DOHH2 (cell line): Measurements from ENCODE around the gene MYO6.

Source experiments
- H3F3A ChIP-seq: fragments of 200-600 bp; sonication (generic), shearing (Covaris generic); 2 replicates; pipeline ENCODE4 v1.6.0; 2016; ENCODE audit warnings: antibody characterized with exemption, mild to moderate bottlenecking; ENCODE audit not compliant: control insufficient read depth, insufficient read depth
- H3K27ac ChIP-seq: fragments of 200-600 bp; sonication (generic); 2 replicates; pipeline ENCODE4 v1.5.1; 2014; ENCODE audit warnings: low read depth, mild to moderate bottlenecking, low read length, moderate library complexity
- H3K27me3 ChIP-seq: fragments of 200-600 bp; sonication (generic); 2 replicates; pipeline ENCODE4 v1.6.1; 2014; ENCODE audit warnings: mild to moderate bottlenecking, low read length, mixed read lengths; ENCODE audit not compliant: control insufficient read depth
- H3K36me3 ChIP-seq: fragments of 200-600 bp; sonication (generic); 2 replicates; pipeline ENCODE4 v1.6.1; 2014; ENCODE audit warnings: mild to moderate bottlenecking, low read length, moderate library complexity, mixed read lengths; ENCODE audit not compliant: control insufficient read depth
- H3K4me1 ChIP-seq: fragments of 200-600 bp; sonication (generic); 2 replicates; pipeline ENCODE4 v1.6.1; 2014; ENCODE audit warnings: mild to moderate bottlenecking, low read length, mixed read lengths; ENCODE audit not compliant: control insufficient read depth
- H3K4me2 ChIP-seq: fragments of 200-600 bp; sonication (generic); 2 replicates; pipeline ENCODE4 v1.6.0; 2014; ENCODE audit warnings: mild to moderate bottlenecking, low read length, moderate library complexity
- H3K4me3 ChIP-seq: fragments of 200-600 bp; sonication (generic); 2 replicates; pipeline ENCODE4 v1.5.1; 2014; ENCODE audit warnings: mild to moderate bottlenecking, low read length, mixed read lengths
- H3K79me2 ChIP-seq: fragments of 200-600 bp; sonication (generic); 2 replicates; pipeline ENCODE4 v1.6.1; 2014; ENCODE audit warnings: mild to moderate bottlenecking, low read length, mixed read lengths; ENCODE audit not compliant: control insufficient read depth
- H3K9me2 ChIP-seq: fragments of 200-600 bp; sonication (generic); replicated peaks from 2 replicates; pipeline ENCODE4 v1.6.1; 2014; ENCODE audit warnings: mild to moderate bottlenecking, low read length, mixed read lengths; ENCODE audit not compliant: control insufficient read depth
- H3K9me3 ChIP-seq: fragments of 200-600 bp; sonication (generic); 2 replicates; pipeline ENCODE4 v1.6.1; 2014; ENCODE audit warnings: antibody characterized with exemption, low read length, mixed read lengths; ENCODE audit not compliant: control insufficient read depth, insufficient read depth
- H4K20me1 ChIP-seq: fragments of 200-600 bp; sonication (generic); 2 replicates; pipeline ENCODE4 v1.6.0; 2014; ENCODE audit warnings: low read depth, mild to moderate bottlenecking, antibody characterized with exemption, low read length, moderate library complexity; ENCODE audit not compliant: control insufficient read depth, insufficient read depth
- EZH2phosphoT487 ChIP-seq: fragments of 200-600 bp; sonication (generic); IDR thresholded peaks from 2 replicates; pipeline ENCODE4 v1.6.1; 2017; ENCODE audit warnings: borderline replicate concordance, mild to moderate bottlenecking, antibody characterized with exemption, low read length, moderate library complexity, mixed read lengths
- TF ChIP-seq, protein P1 (sequence below): fragments of 200-600 bp; sonication (generic); IDR thresholded peaks from one replicate; pipeline ENCODE4 v1.5.1; 2014; ENCODE audit warnings: antibody characterized with exemption, mild to moderate bottlenecking, low read depth, low read length; ENCODE audit not compliant: poor library complexity, severe bottlenecking

The MYO6 gene

DNA sequence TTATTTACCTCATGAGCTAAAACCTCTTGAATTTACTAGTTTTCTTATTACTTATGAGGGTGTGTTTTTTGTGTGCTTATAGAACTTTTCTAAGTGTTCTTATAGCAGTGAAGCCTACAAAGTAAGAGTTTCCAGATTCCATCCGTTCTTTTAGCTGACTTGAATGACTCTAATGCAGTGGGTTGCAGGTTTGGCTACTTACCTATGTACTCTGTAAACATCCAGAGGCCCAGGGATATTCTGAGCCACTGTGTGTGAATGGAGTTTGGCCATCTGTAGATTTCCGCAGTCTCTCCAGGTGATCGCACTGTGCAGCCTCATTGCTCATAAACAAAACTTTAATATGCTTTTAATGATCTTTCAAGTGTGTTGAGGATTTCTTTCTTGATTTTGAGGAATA is 157.8 kb downstream of the MYO6 start:
- Histone ChIP-seq H3K27ac (no peak overlapping the region), H3K4me2 (no peak overlapping the region)
- TF ChIP-seq, protein P1, sequence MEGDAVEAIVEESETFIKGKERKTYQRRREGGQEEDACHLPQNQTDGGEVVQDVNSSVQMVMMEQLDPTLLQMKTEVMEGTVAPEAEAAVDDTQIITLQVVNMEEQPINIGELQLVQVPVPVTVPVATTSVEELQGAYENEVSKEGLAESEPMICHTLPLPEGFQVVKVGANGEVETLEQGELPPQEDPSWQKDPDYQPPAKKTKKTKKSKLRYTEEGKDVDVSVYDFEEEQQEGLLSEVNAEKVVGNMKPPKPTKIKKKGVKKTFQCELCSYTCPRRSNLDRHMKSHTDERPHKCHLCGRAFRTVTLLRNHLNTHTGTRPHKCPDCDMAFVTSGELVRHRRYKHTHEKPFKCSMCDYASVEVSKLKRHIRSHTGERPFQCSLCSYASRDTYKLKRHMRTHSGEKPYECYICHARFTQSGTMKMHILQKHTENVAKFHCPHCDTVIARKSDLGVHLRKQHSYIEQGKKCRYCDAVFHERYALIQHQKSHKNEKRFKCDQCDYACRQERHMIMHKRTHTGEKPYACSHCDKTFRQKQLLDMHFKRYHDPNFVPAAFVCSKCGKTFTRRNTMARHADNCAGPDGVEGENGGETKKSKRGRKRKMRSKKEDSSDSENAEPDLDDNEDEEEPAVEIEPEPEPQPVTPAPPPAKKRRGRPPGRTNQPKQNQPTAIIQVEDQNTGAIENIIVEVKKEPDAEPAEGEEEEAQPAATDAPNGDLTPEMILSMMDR: no peak
- no peak for TF ChIP-seq EZH2phosphoT487

DNA sequence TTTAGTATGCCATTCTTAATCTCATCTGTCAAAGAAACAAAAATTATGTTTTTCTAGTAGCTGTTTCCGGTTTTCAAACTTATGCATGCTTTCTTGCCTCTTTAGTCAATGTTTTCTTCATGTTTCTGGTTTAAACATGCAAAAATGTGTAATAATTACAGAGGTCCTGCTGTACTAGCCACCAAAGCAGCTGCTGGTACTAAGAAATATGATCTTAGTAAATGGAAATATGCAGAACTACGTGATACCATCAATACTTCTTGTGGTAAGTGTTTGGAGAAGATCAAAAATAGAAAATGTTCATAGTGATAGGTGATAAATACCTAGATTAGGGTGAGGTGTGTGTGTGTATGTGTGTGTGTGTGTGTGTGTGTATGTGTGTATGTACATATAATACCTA is 158.4 kb downstream of the MYO6 start:
- Histone ChIP-seq H3F3A (no peaks in the 10 kb centered on the region), H3K9me2 (no peaks in the 10 kb centered on the region), H3K27me3 (no peaks in the 10 kb centered on the region), H3K4me3 (no peak overlapping the region), H3K4me2 (no peak overlapping the region), H3K36me3 (no peaks in the 10 kb centered on the region), H4K20me1 (no peaks in the 10 kb centered on the region), H3K79me2 (no peaks in the 10 kb centered on the region), H3K27ac (no peak overlapping the region), H3K4me1 (no peaks in the 10 kb centered on the region), H3K9me3 (no peaks in the 10 kb centered on the region)
- TF ChIP-seq, protein P1: no peak
- no peak for TF ChIP-seq EZH2phosphoT487

More for the DNA sequence above, 157.8 kb downstream of the MYO6 start:
- Histone ChIP-seq H3K27me3 (no peaks in the 10 kb centered on the region), H3K4me1 (no peaks in the 10 kb centered on the region), H3K4me3 (no peak overlapping the region), H3K9me3 (no peaks in the 10 kb centered on the region), H3K36me3 (no peaks in the 10 kb centered on the region), H3K9me2 (no peaks in the 10 kb centered on the region), H3K79me2 (no peaks in the 10 kb centered on the region), H3F3A (no peaks in the 10 kb centered on the region), H4K20me1 (no peaks in the 10 kb centered on the region)

DNA sequence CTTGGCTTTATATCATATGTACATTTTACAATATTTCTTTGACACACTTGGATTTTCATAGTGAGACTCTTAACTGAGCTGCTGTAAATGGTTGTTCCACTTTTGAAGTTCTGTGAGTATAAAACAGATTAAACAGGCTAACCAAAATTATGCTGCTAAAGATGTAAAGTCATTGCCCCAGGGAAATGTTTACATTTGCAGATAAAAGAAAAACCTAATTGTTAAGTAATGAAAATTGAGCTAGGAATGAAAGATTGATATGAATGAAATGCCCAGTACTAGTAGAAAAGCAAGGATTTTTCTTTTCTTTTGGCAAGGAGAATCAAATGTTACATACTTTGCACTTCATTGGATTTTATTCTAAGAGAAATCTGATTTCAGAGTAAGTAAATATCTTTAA is 164.0 kb downstream of the MYO6 start:
- Histone ChIP-seq H3K27me3 (no peaks in the 10 kb centered on the region), H3K4me2 (no peak overlapping the region), H3K9me3 (no peaks in the 10 kb centered on the region), H4K20me1 (no peaks in the 10 kb centered on the region), H3F3A (no peaks in the 10 kb centered on the region), H3K36me3 (no peaks in the 10 kb centered on the region), H3K27ac (no peak overlapping the region), H3K4me1 (no peaks in the 10 kb centered on the region), H3K9me2 (no peaks in the 10 kb centered on the region), H3K4me3 (no peak overlapping the region), H3K79me2 (no peaks in the 10 kb centered on the region)
- TF ChIP-seq, protein P1: no peak
- no peak for TF ChIP-seq EZH2phosphoT487

DNA sequence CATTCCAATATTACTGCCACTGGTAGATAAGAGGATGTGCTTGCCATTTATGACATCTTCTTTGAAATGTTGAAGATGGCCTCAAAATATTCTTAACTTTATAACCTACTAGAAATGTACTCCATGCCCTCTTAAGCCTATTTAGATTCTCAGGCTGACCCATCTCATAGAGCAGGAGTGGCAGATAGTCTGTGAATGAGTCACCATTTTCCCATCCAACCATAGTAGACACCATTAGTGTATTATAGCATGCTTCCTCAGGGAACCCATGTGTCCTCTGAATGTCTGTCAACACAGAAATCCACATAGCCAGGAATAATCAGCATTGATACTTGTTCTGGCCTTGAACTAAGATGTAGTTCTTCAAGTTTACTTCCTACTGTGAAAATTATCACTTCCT is 173.2 kb downstream of the MYO6 start:
- Histone ChIP-seq H3K9me2 (no peaks in the 10 kb centered on the region), H3K27me3 (0 out of 2 replicates have a peak, but pooled peaks cover 3% of the 10 kb centered on the region), H3F3A (no peaks in the 10 kb centered on the region), H3K4me1 (no peaks in the 10 kb centered on the region), H3K9me3 (no peaks in the 10 kb centered on the region), H4K20me1 (no peaks in the 10 kb centered on the region), H3K36me3 (no peaks in the 10 kb centered on the region), H3K79me2 (no peaks in the 10 kb centered on the region), H3K27ac (no peak overlapping the region), H3K4me3 (no peak overlapping the region), H3K4me2 (no peak overlapping the region)
- TF ChIP-seq EZH2phosphoT487: no peak
- TF ChIP-seq, protein P1: no peak
